ENCODE results near the gene CRYGB.
"Not testable (repeated sequence)": the region's sequence is repeated elsewhere in the genome, so short reads cannot be mapped to it uniquely, and the experiment has no call there.

The CRYGB gene

DNA sequence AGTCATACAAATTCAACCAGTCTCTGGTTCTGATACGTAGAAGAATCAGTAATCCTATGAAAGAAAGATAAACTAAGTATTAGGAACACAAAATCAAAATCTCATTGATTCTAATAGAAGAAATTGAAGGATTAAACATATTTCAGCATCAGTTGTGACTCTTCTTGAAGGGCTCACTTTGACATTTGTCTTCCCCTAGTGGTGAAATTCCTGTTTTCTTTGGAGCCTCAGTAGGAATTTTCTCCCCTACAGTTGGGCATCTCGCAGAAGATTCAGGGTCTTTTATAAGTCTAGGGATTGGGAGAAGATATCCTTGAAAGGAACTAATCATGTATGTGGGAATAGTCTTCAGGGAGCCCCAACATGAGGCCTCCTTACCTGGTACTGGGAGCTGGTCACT, 2.8 kb upstream of the CRYGB start:
- DNase-seq: no peak

GRCh38 chr2:208147759-208148158, 1.8 kb upstream of the CRYGB start:
- no peak for DNase-seq

DNA sequence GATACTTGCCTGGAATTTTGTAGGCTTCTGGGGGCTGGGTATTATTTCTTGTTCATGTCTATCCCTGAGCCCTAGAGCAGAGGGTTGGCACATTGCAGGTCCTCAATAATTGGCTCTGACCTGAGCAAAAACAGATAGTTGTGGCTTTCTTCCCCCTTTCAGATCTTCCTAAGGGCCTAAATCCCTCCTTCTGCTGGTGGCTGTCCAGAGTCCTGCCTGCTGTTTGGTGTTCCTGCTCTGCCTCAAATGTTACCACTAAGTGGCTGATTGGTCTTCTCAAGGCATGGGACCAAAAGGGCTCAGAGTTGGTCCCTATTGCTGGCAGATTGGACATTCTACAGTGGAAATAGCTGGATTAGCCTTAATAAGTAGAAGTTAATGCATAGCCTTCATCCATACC, 1.1 kb upstream of the CRYGB start:
- no peak for DNase-seq

- peak; percentile 88 for DNase-seq
Measured at GRCh38 chr2:208142925-208143799, 2.8 kb downstream of the CRYGB start.

DNA sequence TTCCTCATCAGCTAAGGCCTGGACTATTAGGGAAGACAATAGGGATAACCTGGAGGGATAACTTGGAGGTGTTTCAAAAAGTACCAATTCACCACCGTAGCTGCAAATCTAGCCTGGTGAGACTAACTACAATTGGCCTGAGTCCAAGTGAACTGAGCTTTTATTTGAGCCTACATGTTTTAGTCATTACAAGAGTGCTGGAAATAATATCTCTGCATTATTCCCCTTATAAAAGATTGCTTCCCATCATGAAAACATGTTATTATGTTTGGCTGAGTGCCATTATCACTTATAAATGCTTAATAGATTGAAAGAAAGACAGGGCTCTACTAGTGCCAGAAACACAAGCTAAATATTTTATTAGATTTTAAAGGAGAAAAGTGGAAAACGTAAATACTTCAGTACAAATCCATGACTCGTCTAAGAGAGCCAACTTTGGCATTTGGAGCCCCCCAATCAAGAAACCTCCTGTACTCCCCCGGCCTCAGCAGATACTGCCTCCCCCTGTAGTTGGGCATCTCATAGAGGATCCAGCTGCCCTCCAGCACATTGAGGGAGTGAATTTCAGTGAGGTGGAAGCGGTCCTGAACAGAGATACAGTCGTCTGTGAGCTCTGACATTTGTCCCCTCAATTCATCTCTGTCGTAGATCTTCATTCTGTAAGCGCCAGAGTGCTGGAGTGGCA, 3.6 kb downstream of the CRYGB start:
- peak; percentile 98 for DNase-seq

DNA sequence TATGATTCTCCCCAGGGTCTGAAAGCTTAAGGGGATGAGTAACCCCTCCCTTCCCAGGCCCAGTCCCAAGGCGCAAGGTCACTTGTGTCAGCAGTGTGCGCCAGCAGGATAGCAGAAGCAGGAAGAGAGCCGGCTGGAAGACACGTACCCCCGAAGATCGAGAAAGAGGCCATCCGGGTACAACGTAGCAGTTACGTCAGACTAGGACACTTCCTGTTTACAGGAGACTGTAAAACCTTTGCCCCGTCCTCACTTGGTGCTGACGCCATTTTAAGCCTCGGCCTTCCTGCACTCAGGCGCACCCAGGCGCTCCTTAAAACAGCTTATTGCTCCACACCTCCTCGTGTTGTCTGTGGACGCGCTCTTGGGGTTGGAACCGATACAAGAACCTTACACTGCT, 6.5 kb downstream of the CRYGB start:
- no peak for DNase-seq

DNA sequence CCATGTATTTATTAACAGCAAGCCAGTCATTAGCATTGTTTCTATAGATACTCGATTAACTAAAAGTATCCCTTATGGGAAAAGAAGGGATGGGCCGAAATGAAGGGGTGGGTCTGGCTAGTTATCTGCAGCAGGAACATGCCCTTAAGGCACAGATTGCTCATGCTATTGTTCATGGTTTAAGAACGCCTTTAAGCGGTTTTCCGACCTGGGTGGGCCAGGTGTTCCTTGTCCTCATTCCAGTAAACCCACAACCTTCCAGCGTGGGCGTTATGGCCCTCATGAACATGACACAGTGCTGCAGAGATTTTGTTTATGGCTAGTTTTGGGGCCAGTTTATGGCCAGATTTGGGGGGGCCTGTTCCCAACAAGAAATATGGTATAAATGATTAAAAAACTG, 7.6 kb downstream of the CRYGB start:
- not testable (repeated sequence) for DNase-seq

DNA sequence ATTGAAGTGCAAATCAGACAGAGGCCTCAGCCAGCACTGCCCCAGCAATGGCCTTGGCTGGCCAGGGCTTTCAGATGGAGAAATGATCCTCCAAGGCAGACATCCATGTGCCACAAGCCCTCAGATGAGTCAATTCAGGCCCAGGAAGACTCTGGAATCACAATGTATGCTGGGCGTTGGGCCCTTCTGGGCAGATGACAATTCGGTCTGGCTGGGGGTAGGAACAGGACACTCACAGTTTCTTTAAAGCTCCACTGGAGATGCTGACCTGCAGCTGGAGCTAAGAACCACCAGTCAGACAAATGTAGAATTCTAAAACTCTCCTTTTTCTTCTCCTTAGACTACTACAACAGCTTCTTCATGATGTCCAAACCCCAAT, 9.3 kb downstream of the CRYGB start:
- no peak for DNase-seq

DNA sequence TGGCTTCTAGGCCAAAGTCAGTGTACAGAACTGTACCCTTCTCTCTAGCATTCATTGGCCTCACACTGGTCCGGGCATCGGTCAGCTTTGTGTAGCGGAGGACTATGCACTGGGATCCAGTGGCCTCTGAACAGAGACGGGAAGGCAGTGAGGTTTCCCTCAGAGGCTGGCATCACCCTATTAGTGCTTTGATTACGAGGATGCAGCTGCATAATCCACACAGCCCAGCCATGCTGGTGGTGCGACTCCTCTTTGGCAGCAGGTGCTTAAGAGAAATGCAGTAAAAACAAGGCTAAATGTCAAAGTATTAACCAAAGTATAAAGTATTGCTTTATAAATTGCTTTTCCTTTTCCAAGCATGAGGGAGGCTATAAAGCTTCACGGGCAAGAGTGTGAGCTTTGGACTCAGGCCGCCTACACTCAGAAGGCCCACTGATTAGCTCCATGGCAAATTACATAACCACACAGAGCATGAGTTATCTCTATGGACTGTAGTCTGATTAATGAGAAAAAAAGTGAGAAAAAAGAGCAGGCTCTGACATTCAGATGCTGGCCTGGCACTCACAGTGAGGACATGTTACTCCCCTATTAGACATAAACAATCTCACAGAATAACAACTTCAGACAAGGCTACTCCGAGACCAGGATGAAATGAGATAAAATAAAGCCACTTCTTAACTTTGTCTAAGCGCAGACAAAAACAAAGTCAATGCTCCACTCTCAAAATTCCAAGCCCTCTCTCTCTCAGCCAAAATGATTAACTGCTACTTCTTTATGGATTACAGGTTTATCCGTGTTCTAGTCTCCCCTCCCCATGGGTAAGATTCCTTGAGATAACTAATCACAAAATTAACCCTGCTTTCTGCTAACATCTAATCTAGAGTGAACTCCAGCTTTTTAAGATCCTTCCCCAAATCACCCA, 9.9 kb downstream of the CRYGB start:
- no peak for DNase-seq

- DNase-seq: no peak
Measured at GRCh38 chr2:208134928-208135586, 10.9 kb downstream of the CRYGB start.

- no peak for DNase-seq
Measured at GRCh38 chr2:208130712-208131110, 15.2 kb downstream of the CRYGB start.

DNA sequence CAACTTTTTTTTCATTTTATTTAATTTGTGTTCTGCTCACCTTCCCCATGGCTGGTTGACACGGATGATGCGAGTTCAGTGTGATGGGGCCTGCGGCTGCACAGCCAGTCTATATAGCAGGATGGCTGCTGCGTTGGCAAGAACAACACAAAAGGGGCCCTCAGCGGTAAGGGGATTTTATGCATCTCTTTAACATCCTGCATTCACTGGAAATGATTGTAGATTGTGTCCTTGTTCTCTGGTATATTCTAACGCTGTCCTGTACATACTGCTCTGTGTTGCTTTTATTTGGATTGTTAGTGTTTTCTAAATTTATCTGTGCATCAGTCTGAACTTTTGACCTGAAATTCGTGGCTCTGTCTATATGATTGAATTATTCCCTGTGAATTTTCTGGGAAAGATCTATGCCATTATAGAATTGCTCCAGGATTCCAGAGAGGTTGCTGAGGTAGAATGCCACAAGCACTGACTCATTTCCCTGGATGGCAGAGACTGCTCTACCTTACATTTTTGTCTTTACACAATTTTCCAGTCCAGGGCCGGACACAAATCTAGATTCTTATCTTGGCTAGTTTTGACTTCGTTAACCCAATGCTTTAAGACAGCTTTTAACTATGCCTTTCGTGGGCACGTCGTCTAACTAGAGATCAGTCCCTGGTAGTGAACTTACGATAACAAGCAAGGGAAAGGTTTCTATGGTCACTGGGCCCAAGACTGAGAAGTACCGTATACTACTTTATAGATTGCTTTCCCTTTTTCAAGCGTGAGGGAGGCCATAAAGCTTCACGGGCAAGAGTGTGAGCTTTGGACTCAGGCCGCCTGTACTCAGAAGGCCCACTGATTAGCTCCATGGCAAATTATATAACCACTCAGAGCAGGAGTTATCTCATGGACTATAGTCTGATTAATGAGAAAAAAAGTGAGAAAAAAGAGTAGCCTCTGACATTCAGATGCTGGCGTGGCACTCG, 15.9 kb downstream of the CRYGB start, which contains the start of gene CRYGC:
TSS of gene CRYGC (minus strand) at position 85 of the 968 bp plus-strand sequence. CDS start at position 49, 36 bp downstream.
- DNase-seq: no peak

- DNase-seq: no peak
Measured at GRCh38 chr2:208128136-208128535, 17.8 kb downstream of the CRYGB start.

- no peak for DNase-seq
Measured at GRCh38 chr2:208127090-208127489, 18.9 kb downstream of the CRYGB start.

DNA sequence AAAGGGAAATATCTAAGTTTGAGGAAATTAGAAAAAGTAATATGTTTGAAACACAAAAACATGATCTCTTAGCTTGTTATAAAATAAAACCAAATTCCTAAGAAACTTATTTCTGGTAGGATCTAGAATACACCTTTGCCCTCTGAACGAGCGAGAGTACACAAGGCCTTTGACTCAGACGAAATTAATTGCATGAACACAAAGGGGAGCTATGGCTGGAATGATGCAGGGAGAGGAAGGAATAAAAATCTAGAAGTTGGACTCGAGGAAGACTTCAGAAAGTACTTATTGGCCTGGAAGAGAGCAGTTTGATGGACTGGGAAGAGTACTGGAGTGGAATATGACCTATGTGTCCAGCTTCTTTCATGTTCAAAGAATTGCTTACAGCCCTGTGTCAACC, 20.7 kb downstream of the CRYGB start:
- DNase-seq: no peak

DNA sequence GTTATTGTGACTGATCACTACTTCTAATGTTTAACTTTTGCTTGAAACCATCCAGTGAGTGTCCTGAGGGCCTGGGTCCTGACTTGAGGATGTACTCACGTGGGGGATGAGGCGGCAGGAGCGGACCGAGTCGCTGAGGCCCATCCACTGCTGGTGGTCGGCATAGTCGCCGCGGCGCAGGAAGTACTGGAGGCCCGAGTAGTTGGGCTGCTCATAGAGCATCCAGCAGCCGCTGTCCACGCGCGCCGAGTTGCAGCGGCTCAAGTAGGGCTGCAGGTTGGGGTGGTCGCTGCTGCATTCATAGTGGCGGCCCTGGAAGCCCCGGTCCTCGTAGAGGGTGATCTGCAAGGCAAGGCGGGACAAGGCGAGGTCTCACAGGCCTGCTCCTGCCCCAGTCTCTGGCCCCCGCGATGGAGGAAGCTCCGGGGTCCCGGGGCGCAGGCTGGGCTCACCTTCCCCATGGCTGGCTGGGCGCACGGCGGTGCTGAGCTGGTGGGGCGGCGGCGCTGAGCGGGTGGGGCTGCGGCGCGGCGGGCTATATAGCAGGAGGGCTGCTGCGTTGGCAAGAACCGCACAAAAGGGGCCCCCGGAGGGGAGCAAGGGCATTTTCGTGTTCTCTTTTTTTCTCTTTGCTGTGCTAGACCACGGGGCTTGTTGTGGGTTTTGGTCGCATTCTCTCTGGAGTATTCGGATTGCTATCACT, 21.8 kb downstream of the CRYGB start, which contains the start of gene CRYGD:
TSS of gene CRYGD (minus strand) at position 512 of the 703 bp plus-strand sequence. CDS start at position 461, 51 bp downstream.
- DNase-seq: not testable (repeated sequence)

- DNase-seq: no peak
Measured at GRCh38 chr2:208122248-208122647, 23.7 kb downstream of the CRYGB start.

- DNase-seq: no peak
Measured at GRCh38 chr2:208118918-208119317, 27.0 kb downstream of the CRYGB start.

GRCh38 chr2:208117390-208117789, 28.6 kb downstream of the CRYGB start:
- not testable (repeated sequence) for DNase-seq

- DNase-seq: peak; percentile 63
Measured at GRCh38 chr2:208112969-208113368, 33.0 kb downstream of the CRYGB start.
